Measurements from ENCODE around the gene METTL25. TPM values are rescaled to one million over a fixed set of nuclear protein-coding genes. Genes with fewer than 3 reads are reported as not detected.

The METTL25 gene
- total RNA-seq = 26.5 TPM

DNA sequence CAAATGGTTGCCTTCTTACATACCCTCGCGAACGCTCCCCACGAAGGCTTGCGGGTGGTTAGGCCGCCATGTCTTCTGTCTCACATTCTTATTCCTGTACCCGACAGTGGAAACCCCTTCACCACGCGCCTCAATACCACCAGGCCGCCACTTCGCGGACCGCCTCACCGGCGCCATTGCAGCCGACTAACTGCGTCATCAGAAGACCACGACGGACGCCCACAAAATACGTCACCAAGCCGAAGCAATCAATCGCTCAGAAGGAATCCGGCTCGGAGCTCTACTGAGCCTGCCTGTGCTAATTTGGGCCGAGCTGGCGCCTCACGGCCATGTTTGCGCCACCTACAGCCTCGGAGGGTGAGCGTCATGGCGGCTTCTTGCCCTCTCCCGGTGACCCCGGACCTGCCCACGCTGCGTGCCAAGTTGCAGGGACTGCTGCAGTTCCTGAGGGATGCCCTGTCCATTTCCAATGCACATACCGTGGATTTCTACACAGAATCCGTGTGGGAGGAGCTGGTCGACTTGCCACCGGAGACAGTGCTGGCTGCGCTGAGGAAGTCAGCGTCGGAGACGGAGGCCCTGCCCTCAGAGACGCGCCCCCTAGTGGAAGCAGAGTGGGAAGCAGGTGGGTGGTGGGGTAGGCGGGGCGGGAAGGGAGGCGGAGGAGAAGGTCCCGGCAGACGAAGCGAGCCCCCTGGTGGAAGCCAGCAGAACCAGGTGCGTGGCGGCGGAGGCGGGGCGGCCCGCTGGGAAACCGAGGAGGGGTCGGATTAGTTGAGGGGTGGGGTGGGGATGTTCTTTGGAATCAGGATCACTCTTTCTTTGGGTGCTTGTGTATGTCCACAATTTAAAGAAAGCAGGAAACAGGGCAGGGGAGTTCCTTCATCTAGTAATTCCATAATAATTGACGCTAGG, at the start of gene METTL25, which contains the start of gene CCDC59:
TSS of gene METTL25 (plus strand) at position 330 of the 915 bp plus-strand sequence. CDS start at position 367, 37 bp downstream.
TSS of gene CCDC59 (minus strand) at position 188 of the 915 bp plus-strand sequence. CDS start at position 177, 11 bp downstream.

Other genes starting within 250 kb of the METTL25 start
- 33.9 TPM for gene CCDC59, start 142 bp upstream of the METTL25 start, total RNA-seq

Data from diencephalon (tissue), 1 donor.